Measurements from ENCODE around the gene APOM. TPM values are rescaled to one million over a fixed set of nuclear protein-coding genes. Genes with fewer than 3 reads are reported as not detected.
A peak's percentile ranks its signal among the peaks of the same experiment; 100 is the strongest.

The APOM gene
- total RNA-seq, result 1 to 10 TPM; 3.1 to 4.6 TPM

- H3K27ac Mint-ChIP-seq, result peak within 1 kb of the TSS; percentile 57
- POLR2A ChIA-PET, result interaction anchor here (0.6 to 8.0 kb wide), 2 partner anchors 8 to 81 kb away, joined by 3 to 138 read pairs; partner anchors contain the start of genes C6orf47, CLIC1, CSNK2B and GPANK1
Measured at GRCh38 chr6:31655349-31656237, at the start of gene APOM. APOM (plus strand) TSS chr6:31655894; CDS start chr6:31655967, 73 bp downstream.

GRCh38 chr6:31607317-31607716, 48.4 kb upstream of the APOM start:
- Mint-ChIP-seq H3K9me3 (no peaks in the 10 kb centered on the region), H3K4me3 (no peak overlapping the region), H3K27ac (no peak overlapping the region), H3K4me1 (peaks cover 4% of the 10 kb centered on the region), H3K36me3 (no peaks in the 10 kb centered on the region), H3K27me3 (no peaks in the 10 kb centered on the region)
- DNase-seq, result no peak
- POLR2A ChIA-PET, result interaction anchor here (1.0 kb wide), 1 partner anchor 15 kb away, joined by 3 read pairs; the partner anchor contains the start of gene NCR3
- no peak for ATAC-seq (ENCODE audit: low read depth)

More at GRCh38 chr6:31655349-31656237, at the start of gene APOM:
- no peaks in the 10 kb centered on the region for H3K27me3 Mint-ChIP-seq
- H3K4me3 Mint-ChIP-seq, result no peak within 1 kb of the TSS
- DNase-seq (no peak), ATAC-seq (ENCODE audit: low read depth) (no peak)
- H3K4me1 Mint-ChIP-seq, result peaks cover 49% of the 10 kb centered on the region
- peaks cover 25% of the 10 kb centered on the region for H3K36me3 Mint-ChIP-seq
- H3K9me3 Mint-ChIP-seq, result no peaks in the 10 kb centered on the region

- POLR2A ChIA-PET, result interaction anchor here (1.0 kb wide), 1 partner anchor 17 kb away, joined by 3 read pairs; the partner anchor contains the start of gene NCR3
Measured at GRCh38 chr6:31609519-31610406, 45.9 kb upstream of the APOM start.

DNA sequence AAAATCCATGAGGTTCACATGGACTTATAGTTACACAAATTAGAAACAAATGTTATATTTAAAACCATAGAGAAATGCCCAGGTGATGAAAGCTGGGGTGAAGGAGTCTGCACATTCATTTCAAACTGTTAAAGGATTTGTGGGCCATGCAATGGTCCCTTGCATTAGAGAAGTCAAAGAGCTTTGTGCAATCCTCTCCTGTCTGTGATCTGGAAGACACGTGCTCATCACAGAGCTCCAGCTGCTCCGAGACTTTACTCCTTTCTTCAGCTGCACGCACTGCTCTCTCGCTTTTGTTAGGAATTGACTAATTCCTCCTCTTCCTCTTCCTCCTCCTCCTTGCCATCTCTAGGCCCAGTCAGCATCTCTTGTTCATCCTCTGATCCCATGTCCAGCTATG, 44.7 kb upstream of the APOM start:
- Mint-ChIP-seq H3K27ac (no peak overlapping the region), H3K4me3 (no peak overlapping the region), H3K27me3 (no peaks in the 10 kb centered on the region), H3K36me3 (no peaks in the 10 kb centered on the region), H3K4me1 (peaks cover 22% of the 10 kb centered on the region), H3K9me3 (no peaks in the 10 kb centered on the region)
- DNase-seq (no peak), ATAC-seq (ENCODE audit: low read depth) (no peak)
- POLR2A ChIA-PET, result interaction anchor here (0.6 to 1.2 kb wide), 4 partner anchors 8 to 70 kb away, joined by 3 read pairs; partner anchors contain the start of gene NCR3

More at GRCh38 chr6:31609519-31610406, 45.9 kb upstream of the APOM start:
- H3K36me3 Mint-ChIP-seq, result no peaks in the 10 kb centered on the region
- DNase-seq (no peak), ATAC-seq (ENCODE audit: low read depth) (no peak)
- H3K4me1 Mint-ChIP-seq, result peaks cover 10% of the 10 kb centered on the region
- H3K27ac Mint-ChIP-seq, result no peak overlapping the region
- no peaks in the 10 kb centered on the region for H3K27me3 Mint-ChIP-seq
- no peaks in the 10 kb centered on the region for H3K9me3 Mint-ChIP-seq
- H3K4me3 Mint-ChIP-seq, result no peak overlapping the region

GRCh38 chr6:31614075-31614619, 41.5 kb upstream of the APOM start:
- Mint-ChIP-seq H3K4me3 (no peak overlapping the region), H3K4me1 (peaks cover 31% of the 10 kb centered on the region), H3K36me3 (peaks cover 8% of the 10 kb centered on the region), H3K27ac (no peak overlapping the region), H3K9me3 (no peaks in the 10 kb centered on the region), H3K27me3 (no peaks in the 10 kb centered on the region)
- ATAC-seq (ENCODE audit: low read depth) (no peak), DNase-seq (no peak)
- POLR2A ChIA-PET, result interaction anchor here (2.6 kb wide), 1 partner anchor 16 kb away, joined by 12 read pairs; no protein-coding TSS in a partner anchor

- Mint-ChIP-seq H3K4me3 (peak within 1 kb of the TSS; percentile 94), H3K27ac (peak within 1 kb of the TSS; percentile 95), H3K9me3 (no peaks in the 10 kb centered on the region), H3K27me3 (no peaks in the 10 kb centered on the region), H3K4me1 (peaks cover 33% of the 10 kb centered on the region), H3K36me3 (peaks cover 9% of the 10 kb centered on the region)
- ATAC-seq (ENCODE audit: low read depth) (no peak), DNase-seq (no peak)
- POLR2A ChIA-PET, result interaction anchor here (1.5 to 2.6 kb wide), 2 partner anchors 16 to 74 kb away, joined by 4 to 12 read pairs; no protein-coding TSS in a partner anchor
Measured at GRCh38 chr6:31614684-31615578, 40.8 kb upstream of the APOM start, which contains the start of gene AIF1. AIF1 (plus strand) TSS chr6:31615234; CDS start chr6:31615330, 96 bp downstream.

- no peaks in the 10 kb centered on the region for H3K27me3 Mint-ChIP-seq
- H3K9me3 Mint-ChIP-seq, result no peaks in the 10 kb centered on the region
- peaks cover 33% of the 10 kb centered on the region for H3K4me1 Mint-ChIP-seq
- peaks cover 9% of the 10 kb centered on the region for H3K36me3 Mint-ChIP-seq
- DNase-seq (peak; percentile 47), ATAC-seq (ENCODE audit: low read depth) (no peak)
- peak overlapping the region; percentile 95 for H3K27ac Mint-ChIP-seq
- H3K4me3 Mint-ChIP-seq, result peak overlapping the region; percentile 94
- POLR2A ChIA-PET, result interaction anchor here (0.5 to 2.6 kb wide), 3 partner anchors 17 to 224 kb away, joined by 3 to 12 read pairs (median 4); no protein-coding TSS in a partner anchor
Measured at GRCh38 chr6:31615748-31616147, 39.9 kb upstream of the APOM start.

GRCh38 chr6:31617010-31617409, 38.7 kb upstream of the APOM start:
- Mint-ChIP-seq H3K36me3 (peaks cover 16% of the 10 kb centered on the region), H3K9me3 (no peaks in the 10 kb centered on the region), H3K27me3 (no peaks in the 10 kb centered on the region), H3K27ac (peak overlapping the region; percentile 95), H3K4me3 (peak overlapping the region; percentile 94), H3K4me1 (peaks cover 38% of the 10 kb centered on the region)
- ATAC-seq (ENCODE audit: low read depth) (no peak), DNase-seq (no peak)
- POLR2A ChIA-PET, result interaction anchor here (0.9 kb wide), 1 partner anchor 35 kb away, joined by 3 read pairs; the partner anchor contains the start of gene BAG6

DNA sequence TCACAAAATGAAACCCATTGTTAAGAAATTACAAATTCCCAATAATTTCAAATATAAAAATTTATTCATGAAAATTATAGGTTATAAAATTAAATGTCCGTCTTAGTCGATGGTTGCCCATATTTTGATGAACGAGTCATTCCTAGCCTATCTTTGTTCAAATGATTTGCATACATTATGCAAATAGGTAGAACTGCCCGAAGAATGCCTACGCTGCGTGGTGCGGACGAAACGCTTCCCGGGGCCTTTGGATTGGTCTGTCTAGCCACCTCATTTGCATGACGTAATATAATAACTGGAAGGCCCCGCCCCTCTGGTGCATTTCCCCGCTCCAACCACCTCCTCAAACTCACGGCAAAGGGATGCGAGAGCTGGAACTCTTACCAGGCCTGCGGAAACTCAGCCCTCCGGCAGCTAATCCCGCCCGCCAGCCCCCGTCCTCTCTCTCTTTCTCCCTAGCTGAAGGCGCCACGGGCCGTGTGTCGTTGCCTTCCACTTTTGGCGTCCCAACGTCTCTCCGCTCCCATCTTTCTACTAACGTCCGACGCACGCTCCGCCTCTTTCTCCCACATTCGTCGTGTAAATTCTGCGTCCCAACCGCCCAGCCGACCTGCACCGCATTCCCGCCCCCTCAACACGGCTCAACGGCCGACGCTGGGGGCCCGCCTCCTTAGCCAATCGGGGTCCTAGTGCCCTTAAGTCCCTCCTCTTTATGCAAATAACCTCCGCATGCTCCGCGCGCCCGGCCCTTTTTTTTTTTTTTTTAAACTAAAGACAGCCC, 35.7 kb upstream of the APOM start:
- DNase-seq (peak; percentile 94), ATAC-seq (ENCODE audit: low read depth) (peak; percentile 88)
- Mint-ChIP-seq H3K36me3 (peaks cover 22% of the 10 kb centered on the region), H3K9me3 (no peaks in the 10 kb centered on the region), H3K4me3 (peak overlapping the region; percentile 91), H3K27me3 (no peaks in the 10 kb centered on the region), H3K4me1 (peaks cover 40% of the 10 kb centered on the region), H3K27ac (peak overlapping the region; percentile 96)
- POLR2A ChIA-PET, result interaction anchor here (0.6 to 4.0 kb wide), 18 partner anchors 14 to 576 kb away, joined by 3 to 34 read pairs (median 3); partner anchors contain the start of genes BAG6, CSNK2B, DDX39B and LTB

DNA sequence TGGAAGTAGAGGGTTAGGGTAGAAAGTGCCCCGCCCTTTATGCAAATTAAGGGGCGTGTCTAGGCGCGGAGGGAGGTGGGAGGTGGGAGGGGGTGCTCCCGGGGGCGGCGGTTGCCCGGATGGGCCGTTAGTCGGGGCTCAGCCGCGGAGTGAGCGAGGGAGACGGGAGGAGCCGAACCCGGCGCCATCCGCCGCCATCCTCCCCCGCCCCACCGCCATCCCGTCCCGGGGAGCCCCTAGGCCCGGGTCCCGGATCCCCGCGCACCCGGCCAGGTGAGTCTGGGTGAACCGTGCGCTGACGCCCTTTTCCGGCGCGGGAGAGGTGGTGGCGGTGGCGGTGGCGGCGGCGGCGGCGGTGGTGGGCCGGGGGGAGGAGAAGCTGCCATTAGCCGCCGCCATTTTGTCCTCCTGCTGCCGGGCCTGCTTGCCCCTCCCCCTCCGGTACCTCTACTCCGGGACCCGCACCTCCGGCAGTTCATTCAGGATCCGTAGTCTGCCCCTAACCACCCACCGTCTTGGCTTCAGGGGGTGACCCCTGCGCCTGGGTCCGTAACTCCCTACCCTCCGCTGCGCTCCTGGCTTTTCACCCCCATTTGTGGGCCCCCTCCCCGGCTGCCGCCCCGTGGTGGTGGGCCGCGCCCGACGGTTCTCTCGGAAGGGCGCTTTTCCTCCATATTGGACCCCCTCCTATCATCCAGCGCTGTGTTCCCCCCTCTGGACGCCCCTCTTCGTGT, 34.9 kb upstream of the APOM start, which contains the start of gene PRRC2A:
Gene PRRC2A (plus strand): TSS at position 130 of the 734 bp plus-strand sequence. CDS start 2,075 bp downstream, outside the sequence.
- Mint-ChIP-seq H3K36me3 (peaks cover 26% of the 10 kb centered on the region), H3K4me1 (peaks cover 32% of the 10 kb centered on the region), H3K9me3 (no peaks in the 10 kb centered on the region), H3K27me3 (no peaks in the 10 kb centered on the region), H3K4me3 (peak within 1 kb of the TSS; percentile 91), H3K27ac (peak within 1 kb of the TSS; percentile 96)
- DNase-seq (peak; percentile 91), ATAC-seq (ENCODE audit: low read depth) (peak; percentile 9)
- POLR2A ChIA-PET, result interaction anchor here (0.6 to 4.0 kb wide), 18 partner anchors 13 to 575 kb away, joined by 3 to 34 read pairs (median 4); partner anchors contain the start of genes BAG6, C6orf47, CSNK2B and DDX39B

Measured in activated naive CD8-positive, alpha-beta T cell treated with anti-CD3 and anti-CD28 coated beads, Interleukin-2, amount 10 ng/mL, durations not matched to agents 7 days and 5 days (primary cell).